Measurements from ENCODE around the gene PEX10.
A peak's percentile ranks its signal among the peaks of the same experiment; 100 is the strongest.

Gene PEX10

DNA sequence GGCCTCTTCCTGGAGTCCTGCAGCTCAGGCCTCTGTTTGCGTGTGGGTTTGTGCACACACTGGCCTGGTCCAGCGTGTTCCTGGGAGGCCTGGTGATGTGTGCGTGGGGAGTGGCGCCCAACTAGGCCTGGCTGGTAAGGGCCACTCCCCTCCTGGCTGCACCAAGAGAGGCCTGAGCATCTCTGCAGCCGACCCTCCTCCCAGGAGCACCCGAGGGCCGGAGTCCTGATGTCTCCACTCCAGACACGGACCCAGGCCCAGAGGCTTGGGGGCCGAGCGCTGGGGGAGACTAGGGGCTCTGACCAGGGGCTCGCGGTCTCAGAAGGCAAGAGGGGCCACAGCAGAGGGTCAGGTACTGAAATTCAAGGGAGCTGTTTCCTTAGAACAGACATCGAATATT, 54.3 kb downstream of the PEX10 start:
- DNase-seq, result peak in 4 of 10 donors; percentile 3 to 65 (median 27)
- intact Hi-C loops (cut with DNase I), result no loop called here

DNA sequence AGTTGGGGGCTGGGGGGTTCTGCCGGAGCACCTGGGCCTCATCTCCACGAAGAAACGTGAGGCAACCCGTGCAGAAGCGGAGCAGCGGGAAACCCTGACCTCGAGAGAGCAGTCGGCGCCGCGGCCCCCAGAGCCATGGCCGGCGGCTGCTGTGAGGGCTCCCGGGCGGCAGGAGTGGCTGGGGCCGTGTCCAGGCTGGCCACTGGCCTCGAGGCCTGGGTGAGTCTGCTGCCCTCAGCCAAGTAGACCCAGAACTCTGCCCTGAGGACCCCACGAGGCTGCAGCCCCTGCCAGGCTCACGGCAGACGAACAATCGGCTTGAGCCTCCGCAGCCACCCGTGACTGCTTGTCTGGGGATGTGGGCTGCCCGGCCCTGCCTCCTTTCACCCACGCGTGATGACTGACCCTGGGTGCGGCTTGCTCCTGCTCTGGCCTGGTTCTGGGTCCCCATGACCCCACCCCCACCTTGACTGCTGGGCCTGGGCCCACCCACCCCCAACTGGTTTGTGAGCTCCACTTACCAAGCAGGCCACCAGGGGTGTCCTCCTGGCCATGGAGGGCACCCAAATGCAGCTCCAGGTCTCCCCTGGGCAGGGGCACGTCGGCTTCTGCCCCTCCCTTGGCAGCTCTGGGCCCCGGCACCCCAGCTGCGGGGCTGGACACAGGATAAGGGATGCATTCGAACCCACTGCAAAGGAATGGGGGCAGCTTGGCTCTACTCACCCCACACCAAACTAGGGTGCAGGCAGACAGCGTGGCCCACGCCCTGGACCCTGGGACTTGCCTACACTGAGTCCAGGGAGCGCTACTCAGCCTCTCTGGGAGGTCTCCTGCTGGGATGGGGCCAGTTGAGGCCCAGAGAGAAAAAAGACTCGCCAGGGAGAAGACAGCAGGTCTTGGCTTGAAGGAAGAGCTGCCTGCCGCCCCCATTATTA, 55.2 kb downstream of the PEX10 start:
- peak in 5 of 10 donors; percentile 3 to 74 (median 63) for DNase-seq

DNA sequence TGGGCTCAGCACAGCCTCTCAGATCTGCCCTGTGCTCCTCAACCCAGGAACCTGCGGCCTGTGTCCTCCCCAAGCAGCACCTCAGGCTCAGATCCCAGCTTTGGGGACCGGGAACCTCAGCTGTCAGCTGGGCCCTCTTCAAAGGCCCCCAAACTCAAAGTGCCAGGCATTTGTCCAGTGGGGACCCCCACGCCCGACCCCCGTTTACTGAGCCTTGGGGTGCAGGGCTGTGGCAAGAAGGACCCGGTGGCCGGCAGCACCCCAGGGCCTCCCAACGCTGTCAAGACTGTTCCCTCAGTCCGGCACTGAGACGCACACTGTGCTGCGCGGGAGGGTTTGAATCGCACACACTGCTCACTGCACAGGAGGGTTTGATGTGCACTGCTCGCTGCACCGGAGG, 56.0 kb downstream of the PEX10 start:
- peak in 5 of 10 donors; percentile 0 to 75 (median 59) for DNase-seq

More for the DNA sequence above, 55.2 kb downstream of the PEX10 start:
- intact Hi-C loops (cut with DNase I), result no loop called here

DNA sequence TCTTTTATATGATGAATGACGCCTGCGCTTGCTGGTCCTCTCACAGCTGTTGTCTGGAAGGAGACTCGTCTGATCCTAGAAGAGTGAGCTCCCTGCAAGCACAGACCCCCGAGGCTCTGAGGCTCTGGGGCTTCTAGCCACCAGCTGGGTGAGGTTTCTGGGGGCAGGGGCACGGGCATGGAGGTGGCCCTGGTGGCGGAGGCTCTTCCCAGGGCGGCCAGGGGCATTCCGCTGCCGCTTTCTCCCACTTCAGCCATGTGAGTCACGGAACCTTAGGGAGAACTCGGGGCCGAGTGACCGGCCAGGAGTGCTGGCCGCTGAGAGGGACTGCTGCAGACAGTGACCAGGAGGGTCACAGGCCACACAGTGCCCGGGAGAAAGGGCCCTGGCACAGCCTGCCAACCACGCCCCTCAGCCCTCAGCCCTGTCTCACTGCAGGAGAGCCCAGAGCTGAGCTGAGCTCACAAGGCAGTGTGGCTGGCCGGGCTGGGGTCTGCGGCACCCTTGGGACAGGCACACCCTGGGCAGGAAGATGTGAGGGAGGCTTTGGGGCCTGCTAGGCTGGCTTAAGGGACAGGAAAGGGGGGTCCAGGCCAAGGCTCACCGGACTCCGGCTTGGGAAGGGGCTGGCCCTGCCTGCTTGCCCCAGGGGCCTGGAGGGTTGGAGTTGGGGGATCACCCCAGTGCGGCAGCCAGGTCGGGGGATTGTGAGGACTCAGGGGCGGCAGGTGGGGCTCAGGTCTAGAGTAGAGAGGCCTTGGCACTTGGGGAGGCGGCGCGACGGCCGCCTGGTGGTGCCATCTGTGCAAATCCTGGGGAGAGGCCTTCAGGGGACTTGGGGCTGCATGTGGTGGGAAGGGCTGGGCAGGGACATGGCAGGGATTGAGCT, 56.7 kb downstream of the PEX10 start:
- peak in 5 of 10 donors; percentile 3 to 83 (median 59) for DNase-seq
- intact Hi-C loops (cut with DNase I), result no loop called here

More for the DNA sequence above, 56.0 kb downstream of the PEX10 start:
- intact Hi-C loops (cut with DNase I), result no loop called here

DNA sequence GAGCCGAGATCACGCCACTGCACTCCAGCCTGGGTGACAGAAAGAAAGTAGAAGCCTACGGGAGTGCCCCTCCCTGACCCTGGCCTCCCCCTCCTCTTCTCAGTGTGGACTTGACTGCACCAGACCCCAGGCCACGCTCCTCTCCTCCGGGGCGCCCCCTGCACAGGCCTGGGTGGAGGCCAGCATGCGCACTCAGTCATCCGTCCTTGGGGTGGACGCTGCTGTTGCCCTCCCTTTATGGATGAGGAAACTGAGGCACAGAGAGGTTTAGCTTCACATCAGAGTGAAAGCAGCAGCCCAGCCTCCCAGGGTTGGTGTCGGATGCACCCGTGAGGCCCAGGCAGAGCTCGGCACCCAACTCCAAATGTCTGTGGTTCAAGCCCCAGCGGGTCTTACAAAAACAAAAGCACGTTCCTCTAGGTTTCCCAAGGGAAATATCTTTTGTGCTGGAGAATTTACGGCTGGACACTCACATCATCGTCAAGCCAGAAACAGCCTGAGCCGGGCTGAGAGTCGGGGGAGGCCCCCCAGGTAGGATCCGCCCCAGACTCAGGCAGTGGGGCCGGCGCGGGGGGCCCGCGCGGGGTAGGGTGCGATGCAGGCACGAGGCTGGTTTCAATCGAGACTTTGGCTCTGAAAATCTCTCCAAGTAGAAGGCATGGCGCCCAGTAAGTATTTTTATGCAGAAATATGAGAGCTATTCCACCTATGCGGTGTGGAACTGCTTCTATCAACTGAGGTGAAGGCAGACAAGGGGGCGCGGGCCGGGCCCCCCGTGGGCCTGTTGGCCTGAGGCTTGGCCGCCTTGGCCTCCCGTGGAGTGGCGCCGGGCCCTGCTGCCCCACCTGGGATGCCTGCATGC, 57.6 kb downstream of the PEX10 start:
- intact Hi-C loops (cut with DNase I), result no loop called here
- DNase-seq, result peak in 5 of 10 donors; percentile 2 to 77 (median 70)

Measured in posterior cingulate gyrus (tissue), 11 donors.